HG03521 (cell line): ENCODE results near the gene TLE5.
"Not testable (repeated sequence)": the region's sequence is repeated elsewhere in the genome, so short reads cannot be mapped to it uniquely, and the experiment has no call there.

Experiments used
- ATAC-seq: cut with Tn5 transposase; IDR thresholded peaks from one replicate; pipeline ENCODE4 v1.9.1; 2021; ENCODE audit warnings: mild to moderate bottlenecking, moderate library complexity; ENCODE audit not compliant: unreplicated experiment

TLE5 gene

DNA sequence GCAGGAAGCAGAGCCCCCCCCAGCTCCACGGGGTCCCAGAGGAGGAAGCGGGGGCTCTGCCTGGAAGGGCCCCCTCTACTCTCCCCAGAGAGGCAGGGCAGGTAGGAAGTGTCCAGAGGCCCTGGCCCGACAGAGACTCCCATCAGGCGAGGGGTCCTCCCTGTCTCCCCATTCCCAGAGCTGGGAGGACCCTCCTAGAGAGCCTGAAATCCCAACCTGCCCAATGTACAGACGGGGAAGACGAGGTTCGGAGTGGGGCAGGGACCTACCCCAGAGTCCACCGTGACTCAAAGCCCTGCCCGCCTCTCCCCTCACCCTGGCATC is 34.4 kb downstream of the TLE5 start:
- no peak for ATAC-seq

DNA sequence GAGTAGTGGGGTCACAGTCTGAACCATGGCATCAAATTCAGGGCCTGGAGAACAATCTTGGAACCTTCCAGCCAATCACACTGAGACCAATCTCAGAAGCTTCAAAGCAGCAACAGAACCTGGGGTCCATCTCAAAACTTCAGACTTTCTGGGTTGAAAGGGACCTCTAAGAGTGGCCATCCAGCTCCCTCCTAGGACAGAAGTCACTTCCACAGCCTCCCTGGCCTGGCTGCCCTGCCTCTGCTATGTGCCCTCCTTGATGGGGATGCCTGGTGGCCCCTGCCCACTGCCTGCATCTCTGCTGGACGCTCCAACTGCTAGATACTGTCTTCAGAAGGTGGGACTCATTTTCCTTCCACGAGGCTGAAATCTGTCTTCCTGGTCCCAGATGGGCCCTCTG is 35.0 kb downstream of the TLE5 start:
- no peak for ATAC-seq

DNA sequence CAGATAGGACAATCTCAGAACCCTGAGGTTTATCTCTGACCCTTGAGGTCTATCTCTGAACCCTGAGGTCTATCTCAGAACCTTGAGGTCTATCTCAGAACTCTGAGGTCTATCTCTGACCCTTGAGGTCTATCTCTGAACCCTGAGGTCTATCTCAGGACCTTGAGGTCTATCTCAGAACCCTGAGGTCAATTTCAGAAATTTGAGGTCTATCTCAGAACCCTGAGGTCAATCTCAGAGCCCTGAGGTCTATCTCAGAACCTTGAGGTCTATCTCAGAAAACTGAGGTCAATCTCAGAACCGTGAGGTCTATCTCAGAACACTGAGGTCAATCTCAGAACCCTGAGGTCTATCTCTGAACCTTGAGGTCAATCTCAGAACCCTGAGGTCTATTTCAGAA is 35.5 kb downstream of the TLE5 start:
- no peak for ATAC-seq

DNA sequence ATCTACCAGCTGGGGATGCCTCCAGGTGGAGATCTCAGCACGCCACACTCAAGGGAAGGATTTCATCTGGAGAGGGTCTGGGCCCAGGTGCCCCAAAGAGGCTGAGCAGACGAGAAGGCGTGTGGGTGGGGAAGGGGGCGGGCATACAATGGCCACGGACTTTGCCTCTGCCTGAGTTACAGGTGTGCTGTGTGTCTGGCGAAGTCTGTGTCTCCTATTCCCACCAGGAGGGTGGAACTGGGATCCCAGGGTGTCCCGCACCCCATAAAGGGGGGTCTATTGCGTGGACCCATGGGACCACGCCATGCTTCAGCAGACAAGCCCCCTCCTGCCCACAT is 36.8 kb downstream of the TLE5 start:
- ATAC-seq, result no peak

DNA sequence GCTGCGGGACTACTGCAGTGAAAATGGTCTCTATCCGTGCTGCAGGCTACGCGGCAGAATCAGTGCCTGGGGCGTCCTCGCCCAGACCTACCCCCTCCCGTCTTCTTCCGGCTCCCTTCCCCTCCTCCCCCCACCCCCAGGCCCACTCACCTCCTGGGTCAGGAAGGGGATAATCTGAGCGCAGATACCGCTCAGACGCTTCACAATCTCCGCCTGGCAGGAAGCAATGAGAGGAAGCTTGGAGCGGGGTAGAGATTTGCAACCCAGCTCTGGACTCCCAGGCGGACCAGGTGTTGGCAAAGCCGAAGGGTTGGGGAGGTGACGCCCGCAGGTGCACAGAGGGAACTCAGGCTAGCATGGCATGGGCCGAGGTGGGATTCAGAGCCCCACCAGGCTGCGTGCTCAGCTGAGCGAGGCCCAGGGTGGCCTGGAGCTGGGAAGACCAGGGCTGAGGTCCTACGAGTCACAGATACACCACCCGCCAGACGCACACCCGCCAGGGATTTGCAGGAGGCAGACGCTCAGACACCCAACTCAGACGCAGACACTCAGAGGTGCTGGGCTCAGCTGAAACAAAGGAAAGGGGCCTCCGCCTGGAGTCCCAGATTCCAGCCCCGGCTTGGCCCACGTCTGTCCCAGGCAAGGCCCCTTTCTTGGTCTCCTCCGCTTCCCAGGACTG is 37.3 kb downstream of the TLE5 start:
- no peak for ATAC-seq

DNA sequence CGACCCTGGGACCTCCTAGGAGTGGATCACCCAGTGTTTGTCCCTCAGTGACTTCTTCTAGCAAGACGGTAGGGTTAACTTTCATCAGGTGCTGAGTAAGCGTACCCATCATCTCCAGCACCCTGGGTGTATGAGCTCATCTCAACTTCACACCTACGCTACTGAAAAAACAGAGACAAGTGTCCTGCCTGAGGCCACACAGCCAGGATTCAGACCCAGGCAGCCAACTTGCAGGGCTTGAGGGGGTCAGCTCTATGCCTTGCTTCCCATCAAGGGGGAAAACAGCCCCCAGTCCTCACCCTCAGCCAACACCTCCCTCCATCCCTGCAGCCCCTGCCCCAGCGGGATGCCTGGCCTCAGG is 37.8 kb downstream of the TLE5 start:
- no peak for ATAC-seq

DNA sequence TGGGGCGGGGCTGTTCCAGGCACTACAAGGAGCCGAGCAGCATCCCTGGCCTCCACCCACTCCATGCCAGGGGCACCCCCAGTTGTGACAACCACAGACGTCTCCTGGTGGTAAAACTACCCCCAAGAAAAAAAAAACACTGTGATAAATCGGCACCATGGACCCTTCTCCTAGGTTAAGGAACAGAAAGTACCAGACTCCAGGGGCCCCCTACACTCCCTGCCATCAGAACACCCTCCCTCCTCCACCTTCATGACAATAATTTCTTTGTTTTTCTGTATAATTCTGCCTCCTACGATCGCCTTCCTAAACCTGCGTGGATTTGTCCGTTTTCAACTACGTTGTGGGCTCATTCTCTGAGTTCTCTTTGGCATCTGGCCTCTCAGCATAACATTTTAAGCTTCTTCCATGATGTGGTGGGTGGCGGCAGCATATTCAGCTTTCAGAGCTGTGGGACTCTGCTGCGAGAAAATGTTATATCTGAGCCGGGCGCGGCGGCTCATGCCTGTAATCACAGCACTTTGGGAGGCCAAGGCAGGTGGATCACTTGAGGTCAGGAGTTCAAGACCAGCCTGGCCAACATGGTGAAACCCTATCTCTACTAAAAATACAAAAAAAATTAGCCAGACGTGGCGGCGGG is 41.9 kb downstream of the TLE5 start:
- no peak for ATAC-seq

DNA sequence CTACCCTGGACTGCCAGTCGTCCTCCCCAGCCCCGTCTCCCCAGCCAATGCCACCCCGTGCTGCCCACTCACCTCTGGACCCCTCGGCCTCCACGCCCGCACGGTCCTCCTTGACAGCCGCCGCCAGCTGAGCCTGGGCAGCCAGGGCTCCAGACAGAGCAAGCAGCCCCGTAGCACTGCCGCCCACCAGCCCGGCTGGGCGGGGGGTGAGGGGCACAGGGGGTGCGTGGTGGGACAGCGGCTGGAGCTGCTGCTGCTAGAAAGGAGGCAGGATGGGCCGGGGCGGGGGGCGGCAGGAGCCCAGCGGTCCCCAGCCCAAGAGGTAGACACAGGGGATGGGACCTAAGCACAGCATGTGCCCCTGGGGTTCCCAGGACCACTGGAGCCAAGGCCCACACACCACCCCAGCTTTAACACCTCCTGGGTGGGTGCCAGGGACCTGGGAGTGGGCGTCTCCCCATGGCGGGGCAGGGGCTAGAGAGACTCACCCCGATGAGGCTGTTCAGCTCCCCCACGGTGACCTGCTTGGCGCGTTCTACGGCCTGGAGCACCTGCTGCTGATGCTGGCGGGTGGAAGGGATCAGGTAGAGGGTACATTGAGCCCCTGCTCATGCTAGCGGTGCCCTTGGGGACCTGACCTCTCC is 43.0 kb downstream of the TLE5 start:
- no peak for ATAC-seq

DNA sequence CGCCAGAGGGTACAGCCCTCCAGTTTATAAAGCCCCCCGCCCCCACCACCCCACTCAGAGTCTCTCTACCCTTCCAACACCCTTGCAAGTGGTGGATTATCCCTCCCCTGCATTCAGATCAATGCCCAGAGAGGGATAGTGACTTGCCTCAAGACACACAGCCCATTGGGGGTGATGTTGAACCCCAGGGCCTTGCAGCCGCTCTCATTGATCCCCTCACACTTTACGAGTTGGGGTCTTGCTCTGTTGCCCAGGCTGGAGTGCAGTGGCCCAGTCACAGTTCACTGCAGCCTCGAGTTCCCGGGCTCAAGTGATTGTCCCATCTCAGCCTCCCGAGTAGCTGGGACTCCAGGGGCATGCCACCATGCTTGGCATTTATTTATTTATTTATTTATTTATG is 44.4 kb downstream of the TLE5 start:
- no peak for ATAC-seq

DNA sequence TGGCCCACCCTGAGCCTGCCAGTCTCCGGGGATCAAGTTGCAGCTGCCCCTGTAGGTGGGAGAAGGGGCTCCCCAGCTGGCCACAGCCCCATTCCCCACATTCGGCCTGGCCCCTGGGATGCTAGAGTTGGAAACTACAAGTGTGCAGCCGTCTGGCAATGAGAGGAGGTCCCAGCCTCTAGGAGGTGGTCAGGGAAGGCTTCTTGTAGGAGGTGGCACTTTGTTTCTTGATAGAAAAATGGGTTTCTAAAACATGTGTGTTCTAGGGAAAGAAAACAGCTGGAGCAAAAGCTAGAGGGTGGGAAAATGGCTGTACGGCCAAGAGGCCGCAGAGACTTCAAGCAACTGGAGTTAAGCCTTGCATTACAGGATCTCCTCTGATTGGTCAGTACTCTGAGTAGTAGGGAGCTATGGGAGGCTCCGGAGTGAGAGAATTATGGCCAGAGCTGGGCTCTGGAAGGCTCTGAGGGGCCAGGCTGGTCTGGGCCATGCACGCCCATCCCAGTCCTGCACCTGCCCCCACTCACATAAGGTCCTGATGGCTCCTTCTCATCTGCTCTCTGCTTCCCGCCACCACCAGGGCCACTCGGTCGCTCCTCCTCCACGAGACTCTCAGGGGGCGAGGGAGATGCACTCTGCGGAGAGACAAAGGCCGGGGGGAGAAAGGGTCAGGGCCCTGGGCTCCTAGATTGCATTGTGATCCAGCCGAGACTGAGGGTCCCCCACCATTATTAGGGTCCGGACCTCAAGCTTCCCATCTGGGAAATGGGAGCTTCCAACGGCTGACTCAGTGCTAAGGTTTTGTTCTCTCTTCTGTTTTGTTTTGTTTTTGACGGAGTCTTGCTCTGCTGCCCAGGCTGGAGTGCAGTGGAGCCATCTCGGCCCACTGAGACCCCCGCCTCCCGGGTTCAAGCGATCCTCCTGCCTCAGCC is 46.9 kb downstream of the TLE5 start:
- ATAC-seq, result no peak

DNA sequence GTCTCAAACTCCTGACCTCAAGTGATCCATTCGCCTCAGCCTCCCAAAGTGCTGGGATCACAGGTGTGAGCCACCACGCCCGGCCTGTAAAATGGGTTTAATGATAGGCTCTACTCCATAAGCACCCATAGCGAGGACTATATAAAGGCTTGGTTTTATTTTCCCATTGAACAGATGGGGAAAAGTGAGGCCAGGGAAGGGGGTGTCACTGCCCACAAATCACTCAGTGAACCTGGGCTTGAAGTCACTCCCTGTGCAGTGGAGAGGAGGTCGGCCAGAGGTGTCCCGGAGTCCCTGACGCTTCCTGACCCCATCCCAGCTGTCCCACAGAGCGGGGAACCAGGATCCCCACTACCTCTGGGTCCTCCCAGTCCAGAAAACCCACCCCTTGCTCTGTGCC is 48.2 kb downstream of the TLE5 start:
- ATAC-seq, result no peak

DNA sequence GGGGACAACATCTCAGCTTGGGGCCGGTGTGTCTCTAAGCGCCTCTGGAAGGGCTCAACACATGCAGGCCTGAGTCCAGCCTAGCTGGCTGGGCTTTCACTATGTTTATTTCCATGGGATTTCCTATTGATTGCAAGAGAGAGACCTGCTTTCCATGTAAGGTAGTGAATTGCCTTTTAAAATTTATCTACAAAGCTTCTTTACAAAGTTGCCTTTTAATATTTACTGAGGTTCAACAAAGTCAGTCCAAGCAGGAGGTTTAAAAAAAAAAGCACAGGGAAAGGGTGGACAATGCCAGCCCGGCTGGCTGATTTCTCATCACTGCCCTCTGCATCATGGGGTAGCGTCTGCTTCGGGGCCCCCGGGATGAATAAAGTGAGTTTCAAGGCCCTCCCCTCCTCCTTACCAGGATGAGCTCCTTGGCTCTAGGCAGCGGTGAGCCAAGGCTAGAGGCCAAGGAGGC is 49.0 kb downstream of the TLE5 start:
- ATAC-seq, result no peak

DNA sequence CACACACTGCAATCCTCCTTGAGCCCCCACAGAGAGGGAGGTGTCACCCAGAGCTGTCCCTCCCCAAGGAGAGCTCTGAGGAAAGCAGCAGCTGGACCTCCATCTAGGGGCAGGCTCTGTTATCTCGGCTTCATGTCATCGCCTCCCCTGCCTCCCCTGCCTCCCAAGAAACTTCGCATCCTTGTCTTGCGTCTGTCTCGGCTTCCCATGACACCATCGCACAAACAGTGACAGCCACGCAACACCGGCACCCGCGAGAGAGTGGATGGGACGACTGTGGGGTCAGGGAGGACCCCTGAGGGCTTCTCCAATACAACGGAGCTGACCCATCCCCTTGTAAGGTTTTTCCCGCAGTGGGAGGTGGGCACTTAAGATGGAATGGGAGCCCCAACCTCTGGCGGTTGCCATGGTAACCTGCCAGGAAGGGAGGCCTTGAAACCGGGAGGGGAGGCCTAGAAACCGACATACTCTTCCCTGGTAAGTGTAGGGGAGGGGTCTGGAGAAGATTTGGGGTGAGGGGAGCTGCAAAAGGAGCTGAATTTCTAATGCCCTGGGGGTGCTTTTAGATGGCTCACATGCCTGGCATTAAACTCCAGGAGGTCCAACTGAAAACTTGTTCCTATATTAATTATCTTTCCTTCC is 49.6 kb downstream of the TLE5 start:
- no peak for ATAC-seq

DNA sequence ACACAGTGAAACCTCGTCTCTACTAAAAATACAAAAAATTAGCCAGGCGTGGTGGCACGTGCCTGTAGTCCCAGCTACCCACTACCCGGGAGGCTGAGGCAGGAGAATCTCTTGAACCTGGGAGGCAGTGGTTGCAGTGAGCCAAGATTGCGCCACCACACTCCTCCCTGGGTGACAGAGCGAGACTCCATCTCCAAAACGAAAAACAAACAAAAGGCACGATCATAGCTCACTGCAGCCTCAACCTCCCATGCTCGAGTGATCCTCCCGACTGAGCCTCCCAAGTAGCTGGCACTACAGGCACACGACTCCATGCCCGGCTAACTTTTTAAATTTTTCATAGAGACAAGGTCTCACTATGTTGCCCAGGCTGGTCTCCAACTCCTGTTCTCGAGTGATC is 50.2 kb downstream of the TLE5 start:
- ATAC-seq, result not testable (repeated sequence)

DNA sequence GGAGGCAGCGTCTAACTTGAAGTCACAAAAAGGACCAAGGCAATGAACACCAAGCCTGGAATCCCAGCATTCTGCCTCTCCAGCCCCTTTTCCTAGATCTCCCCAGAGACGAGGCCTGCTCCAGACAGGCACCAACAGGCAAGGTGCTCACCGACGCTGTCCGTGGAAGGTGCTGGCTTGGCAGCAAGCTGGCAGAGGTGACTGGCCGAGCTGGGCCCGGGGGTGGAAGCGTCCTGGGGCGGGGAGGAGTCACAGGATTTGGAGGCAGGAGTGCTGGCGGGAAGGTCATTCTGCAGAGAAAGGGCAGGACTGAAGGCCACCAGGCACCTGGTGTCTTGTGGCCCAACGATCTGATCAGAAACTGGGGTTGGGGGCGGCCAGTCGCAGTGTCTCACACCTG is 51.4 kb downstream of the TLE5 start:
- ATAC-seq, result no peak

DNA sequence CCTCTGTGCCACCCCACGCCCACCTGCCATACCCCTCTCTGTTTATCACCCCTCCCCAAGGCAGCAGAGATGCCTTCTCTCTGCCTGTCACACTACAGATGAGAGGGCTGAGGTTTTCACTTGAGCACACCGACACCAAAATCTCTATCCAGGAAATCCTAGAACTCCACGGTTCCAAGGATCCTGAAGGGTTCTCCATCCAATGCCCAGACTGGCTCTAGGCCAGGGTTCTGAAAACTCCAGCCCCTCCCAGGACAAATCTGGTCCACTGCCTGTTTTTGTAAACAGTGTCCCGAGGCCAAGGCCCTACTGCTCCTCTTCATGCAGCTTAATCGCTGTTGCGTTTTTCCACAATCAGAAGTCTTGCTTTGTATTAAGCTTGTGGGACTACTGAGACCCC is 53.3 kb downstream of the TLE5 start:
- no peak for ATAC-seq

DNA sequence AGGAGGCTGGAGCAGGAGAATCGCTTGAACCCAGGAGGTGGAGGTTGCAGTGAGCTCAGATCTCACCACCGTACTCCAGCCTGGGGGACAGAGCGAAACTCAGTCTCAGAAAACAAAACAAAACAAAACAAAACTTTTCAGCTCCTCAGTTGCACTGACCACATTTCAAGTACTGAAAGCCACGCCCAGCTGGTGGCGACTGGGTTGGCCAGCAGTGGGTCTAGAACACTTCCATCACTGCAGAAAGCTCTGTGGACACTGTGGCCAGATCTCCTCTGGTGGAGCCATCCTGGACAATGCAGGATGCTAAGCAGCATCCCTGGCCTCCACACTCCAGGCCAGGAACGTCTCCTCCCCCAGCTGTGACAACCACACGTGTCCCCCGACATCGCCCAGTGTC is 54.3 kb downstream of the TLE5 start:
- no peak for ATAC-seq

DNA sequence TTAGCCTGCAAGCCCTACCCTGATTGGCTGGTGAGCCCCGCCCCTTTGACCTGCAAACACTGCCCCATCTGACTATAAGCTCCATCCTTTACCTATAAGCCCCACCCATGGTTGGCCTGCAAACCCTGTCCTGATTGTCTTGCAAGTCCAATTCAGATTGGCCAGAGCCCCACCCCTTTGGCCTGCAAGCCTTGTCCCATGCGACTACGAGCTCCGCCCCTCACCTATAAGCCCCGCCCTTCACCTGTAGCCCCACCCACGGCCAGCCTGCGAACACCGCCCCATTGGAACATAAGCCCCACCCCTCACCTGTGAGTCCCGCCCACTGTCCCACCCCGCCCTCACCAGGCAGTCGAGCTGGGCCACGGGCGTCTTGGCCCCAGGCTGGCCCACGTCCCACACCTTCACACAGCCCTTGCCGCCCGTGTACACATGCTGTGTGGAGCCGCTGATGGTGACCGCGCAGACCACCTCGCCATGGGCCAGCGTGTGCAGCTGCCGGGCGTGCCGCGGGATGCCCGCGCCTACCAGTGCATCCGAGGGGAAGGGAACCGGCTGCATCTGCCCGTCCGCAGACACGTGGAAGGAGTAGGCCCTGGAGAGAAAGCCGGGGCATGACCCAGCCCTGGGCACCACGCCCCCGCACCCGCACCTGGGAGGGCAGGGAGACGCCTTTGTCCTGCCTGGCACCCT is 56.1 kb downstream of the TLE5 start:
- no peak for ATAC-seq

DNA sequence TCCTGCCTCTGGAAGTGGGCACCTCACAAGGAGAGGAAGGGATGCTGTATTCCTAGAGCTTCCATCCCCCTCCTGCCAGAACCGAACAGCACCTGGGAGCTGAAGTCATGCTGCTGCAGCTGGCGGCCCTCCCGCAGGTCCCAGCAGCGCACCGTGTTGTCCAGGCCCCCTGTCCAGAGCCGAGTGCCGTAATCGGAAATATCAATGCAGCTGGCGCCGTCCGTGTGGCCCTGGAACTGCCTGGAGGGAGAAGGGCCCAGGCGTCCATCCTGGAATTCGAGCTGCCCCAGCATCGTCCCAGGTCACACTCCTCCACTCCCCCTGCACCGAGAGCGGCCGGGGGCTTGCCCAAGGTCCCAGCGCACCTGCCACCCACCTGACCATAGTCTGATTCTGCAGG is 57.0 kb downstream of the TLE5 start:
- no peak for ATAC-seq

DNA sequence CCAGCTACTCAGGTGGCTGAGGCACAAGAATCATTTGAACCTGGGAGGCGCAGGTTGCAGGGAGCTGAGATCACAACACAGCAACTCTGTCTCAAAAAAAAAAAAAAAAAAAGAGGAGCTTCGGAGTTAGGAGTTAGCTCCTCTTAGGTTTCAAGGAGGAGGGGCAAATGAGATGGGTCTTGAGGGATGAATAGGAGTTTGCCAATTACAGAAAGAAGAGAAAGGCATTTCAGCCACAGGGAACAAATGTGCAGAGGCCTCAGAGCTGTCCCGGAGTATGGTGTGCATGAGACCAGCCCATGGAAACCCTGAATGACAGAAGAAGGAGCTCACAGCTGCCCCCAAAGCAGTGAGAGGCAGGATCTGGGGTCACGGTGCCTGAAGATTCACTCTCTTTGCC is 57.8 kb downstream of the TLE5 start:
- ATAC-seq, result no peak

DNA sequence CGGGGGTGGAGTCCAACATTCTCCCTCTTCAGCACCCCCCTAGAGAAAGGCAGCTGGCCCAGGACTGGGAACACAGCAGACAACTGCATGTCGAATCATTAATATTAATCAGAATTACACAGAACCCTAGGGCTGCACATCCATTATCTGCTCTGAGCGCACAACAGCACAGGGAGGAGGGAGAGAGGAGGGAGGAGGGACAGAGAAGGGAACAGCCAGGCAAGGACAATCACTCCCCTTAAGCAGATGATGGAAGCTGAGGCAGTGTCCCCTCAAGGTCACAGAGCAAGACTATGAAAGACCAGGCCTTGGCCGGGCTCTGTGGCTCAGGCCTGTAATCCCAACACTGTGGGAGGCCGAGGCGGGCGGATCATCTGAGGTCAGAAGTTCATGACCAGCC is 59.2 kb downstream of the TLE5 start:
- no peak for ATAC-seq
